Gastrocnemius medialis (tissue), 4 donors: ENCODE measurements around the gene SPON1. TPM values are rescaled to one million over a fixed set of nuclear protein-coding genes. Genes with fewer than 3 reads are reported as not detected.

Experiments used
- ATAC-seq, 2 donors: fragments of 150-250 bp; one replicate each; pipeline ENCODE4 v1.9.1; 2016
- DNase-seq, 2 donors: peaks; one replicate each; pipeline ENCODE4 v3.0.0-alpha.2; 2019
- H3K27ac ChIP-seq, 4 donors: fragments of 200-600 bp; sonication (generic); 1 replicate in 1 of 4; 2 replicates in 3 of 4; pipeline ENCODE4 v1.5.1; 2016 to 2018; ENCODE audit warnings: mild to moderate bottlenecking in 2 of 4, moderate library complexity in 1 of 4
- H3K27me3 ChIP-seq, 3 donors: fragments of 200-600 bp; sonication (generic) in 2 of 3; 1 replicate in 1 of 3; 2 replicates in 2 of 3; pipeline versions ENCODE4 v1.5.1 to v1.6.0; 2016 to 2019; ENCODE audit warnings: mild to moderate bottlenecking in 1 of 3, moderate library complexity in 1 of 3
- H3K36me3 ChIP-seq, 2 donors: fragments of 200-600 bp; sonication (generic) in 1 of 2; one replicate each; pipeline ENCODE4 v1.5.1; 2017 to 2018
- H3K4me1 ChIP-seq, 2 donors: fragments of 200-600 bp; sonication (generic) in 1 of 2; one replicate each; pipeline ENCODE4 v1.5.1; 2016 to 2017; ENCODE audit warnings: mild to moderate bottlenecking in 2 of 2
- H3K4me3 ChIP-seq, 4 donors: fragments of 200-600 bp; sonication (generic) in 3 of 4; 1 replicate in 1 of 4; 2 replicates in 3 of 4; pipeline ENCODE4 v1.5.1; 2016 to 2019; ENCODE audit warnings: mild to moderate bottlenecking in 2 of 4
- H3K9me3 ChIP-seq, 3 donors: fragments of 200-600 bp; sonication (generic) in 2 of 3; 1 replicate in 1 of 3; 2 replicates in 2 of 3; pipeline ENCODE4 v1.5.1; 2016 to 2019
- POLR2A ChIP-seq, 2 donors: fragments of 450-650 bp; IDR thresholded peaks; one replicate each; pipeline ENCODE4 v1.6.1; 2017; ENCODE audit warnings: antibody characterized with exemption in 2 of 2, mild to moderate bottlenecking in 2 of 2, moderate library complexity in 2 of 2
- in situ Hi-C, 4 donors: fragments of 200-750 bp; cut with MboI; loops; one replicate each; pipeline versions ENCODE4 v1.15.0 to v1.8.0; 2017; ENCODE audit warnings: low sequenced_read_pairs in 4 of 4
- intact Hi-C: fragments of 100-400 bp; cut with DNase I; formaldehyde crosslinking; loops from one replicate; pipeline ENCODE4 v1.15.1; 2023; ENCODE audit warnings: low total_unique reads
- total RNA-seq, 4 donors: library from RNA; depleted of rRNA; stranded (reverse); fragments of >200 nt; gene quantifications; one replicate each; pipeline versions ENCODE4 v1.1.0 to v1.2.3, GENCODE V29; 2016
- TF ChIP-seq, protein P1 (sequence below), 5 experiments: fragments of 450-650 bp in 3 of 5; fragments of 200-600 bp in 2 of 5; sonication (generic) in 2 of 5; IDR thresholded peaks in 4 of 5; conservative IDR thresholded peaks in 1 of 5; 1 replicate in 4 of 5; 2 replicates in 1 of 5; pipeline ENCODE4 v1.5.1; 2016 to 2019; ENCODE audit warnings: antibody characterized with exemption in 5 of 5, mild to moderate bottlenecking in 3 of 5, moderate library complexity in 3 of 5

SPON1 gene
- total RNA-seq, 4 donors from 2014 or later = 0.10 to 1.6 (median 0.36) TPM

DNA sequence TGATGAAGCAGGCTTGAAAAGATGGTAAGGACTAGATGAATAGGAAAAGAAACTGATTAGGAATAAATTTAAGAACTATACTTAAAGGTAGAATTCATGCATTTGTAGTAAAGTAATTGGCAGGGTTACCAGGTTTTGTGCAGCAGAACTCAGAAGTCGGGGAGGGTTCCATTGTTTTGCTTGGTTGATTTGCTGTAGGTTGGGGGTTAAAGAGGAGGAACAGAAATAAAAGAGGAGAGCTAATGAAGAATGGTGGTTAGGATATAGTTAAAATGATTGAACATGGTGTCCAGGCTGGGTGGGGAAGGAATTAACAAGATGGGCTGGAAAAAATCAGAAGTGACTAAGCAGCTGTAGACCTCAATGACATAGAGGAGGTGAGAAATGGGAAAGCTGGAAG lies 5.5 kb upstream of the SPON1 start:
- in situ Hi-C loops = loop anchor here (5.0 to 25.0 kb wide), 4 partner anchors 188 to 290 kb away; no protein-coding TSS in a partner anchor
- no peaks in the 10 kb centered on the region for H3K36me3 ChIP-seq

DNA sequence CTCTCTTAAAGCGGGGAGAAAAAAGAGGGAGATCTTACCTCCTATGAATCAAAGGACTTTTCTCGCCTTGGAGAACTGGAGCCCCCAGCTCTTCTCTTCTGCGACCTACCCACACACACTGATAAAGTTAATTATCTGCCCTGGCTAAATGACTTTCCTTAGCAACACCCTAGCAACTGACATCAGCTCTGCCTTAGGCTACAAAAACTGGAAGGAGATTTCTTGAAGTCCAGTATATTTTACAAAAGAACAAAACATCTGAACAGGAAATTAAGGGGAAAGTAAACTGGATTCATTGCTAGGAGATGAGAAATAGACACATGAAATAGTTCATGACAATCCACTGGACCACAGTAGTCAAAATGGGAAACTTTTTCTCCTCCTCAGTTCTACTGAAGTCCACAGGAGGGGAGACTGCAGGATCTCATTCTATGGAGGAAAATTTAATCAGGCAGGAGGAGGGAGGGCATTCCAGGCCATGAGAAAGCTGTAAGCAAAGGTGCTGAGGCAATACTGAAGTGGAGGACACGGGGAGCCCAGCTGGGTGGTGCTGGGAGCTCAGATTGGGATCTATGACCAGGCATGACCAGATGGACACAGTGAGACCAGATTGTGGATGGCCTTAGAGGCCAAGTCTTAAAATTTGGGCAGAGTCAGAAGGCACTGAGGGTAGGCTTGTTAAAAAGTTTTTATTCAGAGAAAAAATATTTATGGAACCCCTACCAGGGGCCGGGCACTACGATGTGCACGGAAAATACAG lies 3.7 kb upstream of the SPON1 start:
- intact Hi-C loops (no loop called here), in situ Hi-C loops (loop anchor here (5.0 to 25.0 kb wide), 4 partner anchors 186 to 288 kb away; no protein-coding TSS in a partner anchor)
- Histone ChIP-seq H3K4me3 (no peak overlapping the region), H3K4me1 (peaks cover 0 to 3% of the 10 kb centered on the region in 2 donors), H3K27ac (no peak overlapping the region), H3K36me3 (no peaks in the 10 kb centered on the region), H3K27me3 (peaks cover 20 to 31% (median 30%) of the 10 kb centered on the region in 3 donors), H3K9me3 (no peaks in the 10 kb centered on the region)
- no peak for TF ChIP-seq POLR2A (IDR thresholded peaks at IDR 0.05)
- TF ChIP-seq, protein P1, sequence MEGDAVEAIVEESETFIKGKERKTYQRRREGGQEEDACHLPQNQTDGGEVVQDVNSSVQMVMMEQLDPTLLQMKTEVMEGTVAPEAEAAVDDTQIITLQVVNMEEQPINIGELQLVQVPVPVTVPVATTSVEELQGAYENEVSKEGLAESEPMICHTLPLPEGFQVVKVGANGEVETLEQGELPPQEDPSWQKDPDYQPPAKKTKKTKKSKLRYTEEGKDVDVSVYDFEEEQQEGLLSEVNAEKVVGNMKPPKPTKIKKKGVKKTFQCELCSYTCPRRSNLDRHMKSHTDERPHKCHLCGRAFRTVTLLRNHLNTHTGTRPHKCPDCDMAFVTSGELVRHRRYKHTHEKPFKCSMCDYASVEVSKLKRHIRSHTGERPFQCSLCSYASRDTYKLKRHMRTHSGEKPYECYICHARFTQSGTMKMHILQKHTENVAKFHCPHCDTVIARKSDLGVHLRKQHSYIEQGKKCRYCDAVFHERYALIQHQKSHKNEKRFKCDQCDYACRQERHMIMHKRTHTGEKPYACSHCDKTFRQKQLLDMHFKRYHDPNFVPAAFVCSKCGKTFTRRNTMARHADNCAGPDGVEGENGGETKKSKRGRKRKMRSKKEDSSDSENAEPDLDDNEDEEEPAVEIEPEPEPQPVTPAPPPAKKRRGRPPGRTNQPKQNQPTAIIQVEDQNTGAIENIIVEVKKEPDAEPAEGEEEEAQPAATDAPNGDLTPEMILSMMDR (IDR thresholded peaks at IDR 0.05 in 4 of 5, conservative IDR thresholded peaks at IDR 0.05 in 1 of 5) = no peak
- ATAC-seq (no peak), DNase-seq (no peak)

More for the DNA sequence above, 5.5 kb upstream of the SPON1 start:
- Histone ChIP-seq H3K4me3 (no peak overlapping the region), H3K27me3 (peaks cover 6 to 12% (median 11%) of the 10 kb centered on the region in 3 donors), H3K9me3 (no peaks in the 10 kb centered on the region), H3K27ac (no peak overlapping the region), H3K4me1 (no peaks in the 10 kb centered on the region)
- intact Hi-C loops = loop anchor here (1.0 kb wide), 1 partner anchor 292 kb away; no protein-coding TSS in a partner anchor
- no peak for TF ChIP-seq POLR2A (IDR thresholded peaks at IDR 0.05)
- TF ChIP-seq, protein P1 (IDR thresholded peaks at IDR 0.05 in 4 of 5, conservative IDR thresholded peaks at IDR 0.05 in 1 of 5) = no peak
- DNase-seq = no peak
- ATAC-seq = no peak

DNA sequence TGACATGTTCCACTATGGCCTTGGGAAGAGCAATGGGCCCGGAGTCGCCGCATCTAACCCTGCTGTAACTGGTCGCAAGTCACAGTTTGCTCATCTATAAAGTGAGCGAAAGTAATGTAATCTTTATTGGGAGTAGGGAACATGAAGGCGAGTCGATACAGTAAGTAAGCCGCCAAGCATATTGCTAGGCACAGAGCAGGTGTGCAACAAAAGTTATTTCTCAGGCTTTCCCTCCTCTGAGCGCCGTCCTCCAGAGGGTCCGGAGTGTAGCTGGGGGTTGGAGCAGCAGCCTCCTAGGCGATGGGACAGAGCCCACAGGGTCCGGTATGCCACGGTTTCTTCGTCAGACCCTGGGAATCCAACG lies 343 bp upstream of the SPON1 start:
- DNase-seq (no peak), ATAC-seq (no peak)
- Histone ChIP-seq H3K27ac (no peak overlapping the region), H3K27me3 (peaks cover 41 to 58% (median 41%) of the 10 kb centered on the region in 3 donors), H3K36me3 (no peaks in the 10 kb centered on the region), H3K4me1 (peaks cover 0 to 3% of the 10 kb centered on the region in 2 donors), H3K4me3 (peak overlapping the region in 1 of 4 donors; percentile 18), H3K9me3 (no peaks in the 10 kb centered on the region)
- intact Hi-C loops (no loop called here), in situ Hi-C loops (loop anchor here in 1 of 4 donors (25.0 kb wide), 1 partner anchor 275 kb away; no protein-coding TSS in a partner anchor)
- no peak for TF ChIP-seq POLR2A (IDR thresholded peaks at IDR 0.05)
- TF ChIP-seq, protein P1 (IDR thresholded peaks at IDR 0.05 in 4 of 5, conservative IDR thresholded peaks at IDR 0.05 in 1 of 5) = no peak

DNA sequence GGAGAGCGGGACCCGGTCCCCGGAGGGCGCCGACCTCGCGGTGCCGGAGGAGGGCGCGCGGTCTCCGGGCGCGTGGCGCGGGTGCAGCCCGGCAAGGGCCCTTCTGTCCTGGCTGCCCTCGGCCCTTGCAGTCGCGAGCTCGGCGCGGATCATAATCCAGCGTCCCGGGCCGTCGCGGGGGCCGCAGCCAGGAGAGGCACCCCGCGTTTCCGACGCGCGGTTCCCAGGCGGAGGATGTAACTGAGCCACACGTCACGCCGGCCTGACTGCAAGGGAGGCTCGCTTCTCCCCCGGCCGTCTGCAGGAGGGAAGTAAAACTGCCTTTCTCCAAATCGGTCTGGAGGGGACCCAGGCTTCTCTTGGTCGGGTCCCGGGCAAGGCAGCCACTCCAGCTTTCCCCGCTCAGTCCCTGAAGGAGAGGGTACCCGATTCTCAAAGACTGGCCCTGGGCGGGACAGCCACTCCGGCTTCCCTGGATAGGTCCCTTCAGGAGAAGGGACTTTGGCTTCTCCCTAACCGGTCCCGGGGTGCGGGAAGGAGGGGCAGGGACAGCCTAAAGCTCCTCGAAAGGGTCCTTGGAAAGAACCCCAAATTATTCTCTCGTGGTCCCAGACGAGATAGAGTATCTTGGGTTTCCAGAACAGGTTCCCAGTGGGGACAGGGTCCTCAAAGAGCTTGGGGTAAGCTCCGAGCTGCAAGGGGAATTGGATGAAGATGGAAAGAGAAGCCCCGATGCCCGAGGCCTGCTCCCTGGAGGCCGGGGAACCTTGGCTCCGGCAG lies 836 bp downstream of the SPON1 start:
- no peaks in the 10 kb centered on the region for H3K36me3 ChIP-seq
- TF ChIP-seq, protein P1 (IDR thresholded peaks at IDR 0.05 in 4 of 5, conservative IDR thresholded peaks at IDR 0.05 in 1 of 5) = no peak
- TF ChIP-seq POLR2A (IDR thresholded peaks at IDR 0.05) = no peak
- H3K4me1 ChIP-seq = peaks cover 0 to 3% of the 10 kb centered on the region in 2 donors
- in situ Hi-C loops = loop anchor here in 1 of 4 donors (25.0 kb wide), 1 partner anchor 274 kb away; no protein-coding TSS in a partner anchor
- ATAC-seq (no peak), DNase-seq (no peak)
- intact Hi-C loops = no loop called here
- H3K4me3 ChIP-seq = peak overlapping the region in 2 of 4 donors; percentile 18 to 28
- no peak overlapping the region for H3K27ac ChIP-seq
- no peaks in the 10 kb centered on the region for H3K9me3 ChIP-seq
- peaks cover 44 to 58% (median 44%) of the 10 kb centered on the region in 3 donors for H3K27me3 ChIP-seq
